HCT116 (cell line): ENCODE results near the gene EDDM13. TPM values are rescaled to one million over a fixed set of nuclear protein-coding genes. Genes with fewer than 3 reads are reported as not detected.

Experiments used
- ATAC-seq: fragments of 200-7000 bp; cut with Tn5 transposase; 2 replicates; pipeline ENCODE4 v1.9.1; 2020; ENCODE audit warnings: mild to moderate bottlenecking, moderate library complexity
- BruUV-seq: library from RNA; stranded (reverse); fragments of 400-500 nt; replicated peaks from 2 replicates; lab custom pipeline; 2021; lab: Mats Ljungman, UMichigan
- CTCF ChIA-PET: fragments of 300-600 bp; sonication (Branson Sonifier 250); formaldehyde crosslinking; loops from one replicate; lab custom pipeline; 2021; ENCODE audit warnings: antibody characterized with exemption; lab: Charles Lee
- POLR2A ChIA-PET: fragments of 300-600, 350-600 bp; sonication (Branson Sonifier 250); formaldehyde crosslinking; loops from one replicate; lab custom pipeline; 2021; ENCODE audit warnings: antibody characterized with exemption; lab: Charles Lee
- RAD21 ChIA-PET, 2 experiments: fragments of 300-600 bp; sonication (Branson Sonifier 250); formaldehyde crosslinking; loops; one replicate each; lab custom pipeline; 2023; ENCODE audit warnings: low total read pairs in 2 of 2; ENCODE audit not compliant: uncharacterized antibody in 2 of 2, unreplicated experiment in 2 of 2, low non-redundant PET in 1 of 2; lab: Charles Lee
- DNase-seq: peaks from one replicate; pipeline ENCODE4 v3.0.0-alpha.2; 2010; ENCODE audit warnings: low read depth, low spot score
- H2AFZ ChIP-seq: fragments of 200-600 bp; shearing (Covaris generic), sonication (generic); 2 replicates; pipeline ENCODE4 v1.6.1; 2017; ENCODE audit warnings: low read depth, mixed run types, mixed read lengths, antibody characterized with exemption, low read length; ENCODE audit not compliant: poor library complexity, severe bottlenecking
- H3K27ac ChIP-seq: 2 replicates; pipeline ENCODE4 v1.5.1; 2012; ENCODE audit warnings: low read depth, low read length
- H3K27me3 ChIP-seq: fragments of 200-600 bp; sonication (generic); 2 replicates; pipeline ENCODE4 v1.6.1; 2016; ENCODE audit warnings: mixed run types, low read length, mixed read lengths; ENCODE audit not compliant: insufficient read depth
- H3K36me3 ChIP-seq, 2 experiments: fragments of 200-500 bp in 1 of 2; fragments of 200-600 bp in 1 of 2; sonication (Bioruptor generic) in 1 of 2; sonication (generic) in 1 of 2; 2 replicates each; pipeline versions ENCODE4 v1.5.1 to v1.6.1; 2014 to 2016; ENCODE audit warnings: low read length in 2 of 2, inconsistent platforms in 1 of 2, mixed read lengths in 1 of 2, mixed run types in 1 of 2; ENCODE audit not compliant: insufficient read depth in 2 of 2, control insufficient read depth in 1 of 2
- H3K4me1 ChIP-seq, 2 experiments: fragments of 200-600 bp in 1 of 2; sonication (generic) in 1 of 2; 2 replicates each; pipeline versions ENCODE4 v1.5.1 to v1.6.1; 2012 to 2017; ENCODE audit warnings: low read length in 2 of 2, inconsistent platforms in 1 of 2, mild to moderate bottlenecking in 1 of 2, mixed read lengths in 1 of 2, mixed run types in 1 of 2, moderate library complexity in 1 of 2; ENCODE audit not compliant: insufficient read depth in 2 of 2, control insufficient read depth in 1 of 2
- H3K4me2 ChIP-seq: fragments of 200-600 bp; sonication (generic); 2 replicates; pipeline ENCODE4 v1.6.1; 2017; ENCODE audit warnings: mixed run types, low read length, mixed read lengths
- H3K4me3 ChIP-seq, 2 experiments: fragments of 200-600 bp in 1 of 2; sonication (generic) in 1 of 2; replicated peaks in 1 of 2; 2 replicates each; pipeline ENCODE4 v1.5.1; 2011 to 2016; ENCODE audit warnings: low read length in 2 of 2, control low read depth in 1 of 2, low read depth in 1 of 2, mild to moderate bottlenecking in 1 of 2, mixed read lengths in 1 of 2, mixed run types in 1 of 2
- H3K79me2 ChIP-seq: fragments of 200-600 bp; sonication (generic); 2 replicates; pipeline ENCODE4 v1.6.1; 2017; ENCODE audit warnings: mild to moderate bottlenecking, mixed run types, low read length, moderate library complexity, mixed read lengths; ENCODE audit not compliant: insufficient read depth
- H3K9ac ChIP-seq: fragments of 200-600 bp; sonication (generic); 2 replicates; pipeline ENCODE4 v1.6.1; 2016; ENCODE audit warnings: low read length, mixed read lengths
- H3K9me2 ChIP-seq: fragments of 200-600 bp; sonication (generic), shearing (Covaris generic); 2 replicates; pipeline ENCODE4 v1.6.1; 2017; ENCODE audit warnings: mixed run types, mild to moderate bottlenecking, moderate library complexity; ENCODE audit not compliant: insufficient read depth
- H3K9me3 ChIP-seq, 2 experiments: fragments of 200-500 bp in 1 of 2; fragments of 200-600 bp in 1 of 2; sonication (Bioruptor generic) in 1 of 2; sonication (generic) in 1 of 2; 2 replicates each; pipeline ENCODE4 v1.6.1; 2014 to 2017; ENCODE audit warnings: low read length in 2 of 2, mixed read lengths in 2 of 2, inconsistent platforms in 1 of 2, low read depth in 1 of 2, mild to moderate bottlenecking in 1 of 2, mixed run types in 1 of 2, moderate library complexity in 1 of 2; ENCODE audit not compliant: control insufficient read depth in 1 of 2, insufficient read depth in 1 of 2
- H4K20me1 ChIP-seq: fragments of 200-600 bp; sonication (generic), shearing (Covaris generic); 2 replicates; pipeline ENCODE4 v1.6.1; 2017; ENCODE audit warnings: mixed run types, mild to moderate bottlenecking, moderate library complexity; ENCODE audit not compliant: insufficient read depth
- ATF3 ChIP-seq: IDR thresholded peaks from 2 replicates; pipeline ENCODE4 v1.6.1; 2012
- CBX3 ChIP-seq: IDR thresholded peaks from 2 replicates; pipeline ENCODE4 v1.6.1; 2012; ENCODE audit warnings: low read depth
- CEBPB ChIP-seq: IDR thresholded peaks from 2 replicates; pipeline ENCODE4 v1.6.1; 2012; ENCODE audit warnings: low read depth
- CTCF ChIP-seq, 3 experiments: fragments of 200-600 bp in 1 of 3; sonication (generic) in 1 of 3; IDR thresholded peaks in 2 of 3; conservative IDR thresholded peaks in 1 of 3; 2 replicates each; pipeline ENCODE4 v1.5.1; 2012 to 2017; ENCODE audit warnings: low read depth in 2 of 3, low read length in 2 of 3, antibody characterized with exemption in 1 of 3, borderline replicate concordance in 1 of 3, control low read depth in 1 of 3, mild to moderate bottlenecking in 1 of 3, mixed read lengths in 1 of 3, mixed run types in 1 of 3, moderate library complexity in 1 of 3; ENCODE audit not compliant: insufficient read depth in 1 of 3
- ELF1 ChIP-seq: IDR thresholded peaks from 2 replicates; pipeline ENCODE4 v1.6.1; 2012; ENCODE audit warnings: low read depth, borderline replicate concordance
- FOSL1 ChIP-seq: IDR thresholded peaks from 2 replicates; pipeline ENCODE4 v1.6.1; 2012; ENCODE audit warnings: low read depth
- JUND ChIP-seq: IDR thresholded peaks from 2 replicates; pipeline ENCODE4 v1.6.1; 2012
- MAX ChIP-seq: IDR thresholded peaks from 2 replicates; pipeline ENCODE4 v1.6.1; 2012
- RAD21 ChIP-seq: IDR thresholded peaks from 2 replicates; pipeline ENCODE4 v1.6.1; 2012; ENCODE audit warnings: low read depth, mild to moderate bottlenecking
- REST ChIP-seq: IDR thresholded peaks from 2 replicates; pipeline ENCODE4 v1.6.1; 2012; ENCODE audit warnings: low read depth
- SIN3A ChIP-seq: IDR thresholded peaks from 2 replicates; pipeline ENCODE4 v1.6.1; 2012; ENCODE audit warnings: low read depth
- SP1 ChIP-seq: IDR thresholded peaks from 2 replicates; pipeline ENCODE4 v1.6.1; 2012; ENCODE audit warnings: low read depth
- TCF7L2 ChIP-seq: IDR thresholded peaks from 2 replicates; pipeline ENCODE4 v1.7.0; 2011; ENCODE audit warnings: borderline replicate concordance, inconsistent platforms; ENCODE audit not compliant: insufficient read depth, insufficient read length; ENCODE audit errors: extremely low read depth
- YY1 ChIP-seq: IDR thresholded peaks from 2 replicates; pipeline ENCODE4 v1.6.1; 2011; ENCODE audit warnings: low read length, low read depth, moderate library complexity, mild to moderate bottlenecking; ENCODE audit not compliant: insufficient replicate concordance; ENCODE audit errors: extremely low read depth
- ZBTB33 ChIP-seq: IDR thresholded peaks from 2 replicates; pipeline ENCODE4 v1.6.1; 2011; ENCODE audit warnings: mild to moderate bottlenecking, low read length, moderate library complexity; ENCODE audit not compliant: insufficient replicate concordance; ENCODE audit errors: extremely low read depth
- ZNF274 ChIP-seq: fragments of 200-500 bp; sonication (Bioruptor generic); IDR thresholded peaks from 2 replicates; pipeline ENCODE4 v1.6.1; 2014; ENCODE audit warnings: mild to moderate bottlenecking, low read depth, low read length, inconsistent platforms
- intact Hi-C: fragments of 100-400 bp; cut with micrococcal nuclease; formaldehyde crosslinking; loops from 2 replicates; pipeline ENCODE4 v1.10.0; 2022
- total RNA-seq: library from RNA; stranded (reverse); gene quantifications from one replicate; pipeline ENCODE4 v1.2.1, GENCODE V29; 2021; ENCODE audit not compliant: unreplicated experiment

Gene EDDM13
- total RNA-seq, 1 experiment from 2014 or later, result not detected

GRCh38 chr19:56270676-56271075, 1.9 kb upstream of the EDDM13 start (continued):
- TF ChIP-seq ZBTB33, result no peak
- TF ChIP-seq, all 23 proteins: peak for 0

- H3K36me3 ChIP-seq, result no peaks in the 10 kb centered on the region
- DNase-seq (no peak), ATAC-seq (no peak)
- ChIA-PET CTCF (interaction anchor here (1.1 to 2.5 kb wide), 2 partner anchors 18 to 62 kb away, joined by 4 to 7 read pairs; no protein-coding TSS in a partner anchor), POLR2A (no interaction called here), RAD21 (no interaction called here)
- TF ChIP-seq CBX3, result no peak
- no peak for TF ChIP-seq ATF3
- TF ChIP-seq ELF1, result no peak
- TF ChIP-seq REST, result no peak
- TF ChIP-seq SP1, result no peak
- no peak for TF ChIP-seq ZNF274
- no peak for TF ChIP-seq CTCF (IDR thresholded peaks at IDR 0.05 in 2 of 3, conservative IDR thresholded peaks at IDR 0.05 in 1 of 3; ENCODE audit: borderline replicate concordance in 1 of 3, insufficient read depth in 1 of 3, low read depth in 2 of 3, low read length in 2 of 3)
- TF ChIP-seq CEBPB, result no peak
- no peak for TF ChIP-seq TCF7L2
- no peak for TF ChIP-seq JUND
- TF ChIP-seq YY1, result no peak
- no peak for TF ChIP-seq FOSL1
- no peak for TF ChIP-seq MAX
- TF ChIP-seq RAD21, result no peak
- TF ChIP-seq SIN3A, result no peak
- H3K79me2 ChIP-seq, result no peaks in the 10 kb centered on the region
- intact Hi-C loops, result no loop called here
- H3K4me2 ChIP-seq, result no peak overlapping the region
- H3K4me3 ChIP-seq, result no peak overlapping the region
- H3K4me1 ChIP-seq, result no peaks in the 10 kb centered on the region
- H3K9me3 ChIP-seq, result no peaks in the 10 kb centered on the region
- H3K27ac ChIP-seq, result no peak overlapping the region
- no TSS peak for BruUV-seq
- no peaks in the 10 kb centered on the region for H4K20me1 ChIP-seq
- no peak overlapping the region for H2AFZ ChIP-seq
- H3K27me3 ChIP-seq, result no peaks in the 10 kb centered on the region
- H3K9ac ChIP-seq, result no peak overlapping the region
- no peaks in the 10 kb centered on the region for H3K9me2 ChIP-seq
Measured at GRCh38 chr19:56271151-56271550, 1.4 kb upstream of the EDDM13 start.
